Activated naive CD4-positive, alpha-beta T cell treated with anti-CD3 and anti-CD28 coated beads, Interleukin-2, amount 10 ng/mL, durations not matched to agents 5 hours and 36 hours (primary cell): ENCODE data around the gene NKX2-2. TPM values are rescaled to one million over a fixed set of nuclear protein-coding genes. Genes with fewer than 3 reads are reported as not detected.

Source experiments
- total RNA-seq, 2 experiments: library from RNA; stranded (reverse); gene quantifications; one replicate each; pipeline ENCODE4 v1.2.3, GENCODE V29; 2021

NKX2-2 gene
- total RNA-seq: not detected

DNA sequence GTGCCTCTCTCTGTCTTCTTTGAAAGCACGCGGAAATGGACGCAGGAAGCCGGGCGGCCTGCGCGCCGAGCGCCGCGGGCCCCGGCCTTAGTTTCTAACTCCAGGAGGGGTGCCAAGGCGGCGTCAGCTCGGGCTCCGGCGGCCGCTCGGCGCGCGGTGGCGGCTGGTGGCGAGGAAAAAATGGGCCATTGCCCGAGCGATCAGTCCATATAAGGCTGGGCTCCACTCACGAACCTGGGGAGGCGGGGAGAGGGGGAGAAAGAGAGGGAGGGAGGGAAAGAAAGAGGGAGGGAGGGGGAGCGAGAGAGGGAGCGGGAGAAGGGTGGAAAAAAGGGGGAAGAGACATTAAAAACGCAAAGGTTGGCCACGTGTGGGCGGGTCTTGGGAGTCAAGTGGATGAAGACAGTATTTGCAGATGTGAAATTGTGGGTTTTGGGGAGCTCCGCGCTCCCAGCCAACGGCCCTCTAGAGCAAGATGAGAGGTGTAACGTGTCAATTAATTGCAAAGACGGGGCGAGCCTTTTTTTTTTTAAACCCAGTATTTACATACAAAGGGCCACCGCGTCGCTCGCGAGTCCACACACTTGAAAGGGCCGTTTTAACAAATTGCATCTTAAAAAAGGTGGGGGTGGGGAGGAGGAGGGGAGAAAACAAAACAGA, at the start of gene NKX2-2:
TSS of gene NKX2-2 (minus strand) at position 184 of the 660 bp plus-strand sequence. CDS start 395 bp downstream, outside the sequence.

Other genes with a start within 250 kb of the NKX2-2 start
- gene XRN2, start 210.7 kb downstream of the NKX2-2 start, total RNA-seq: 10 to 100 TPM; 72.6 to 73.7 TPM
- not detected for gene NKX2-4, start 116.5 kb downstream of the NKX2-2 start, total RNA-seq
- gene PAX1, start 191.6 kb upstream of the NKX2-2 start, total RNA-seq: not detected